Sigmoid colon (tissue), 7 donors: ENCODE measurements around the gene SNF8. TPM values are rescaled to one million over a fixed set of nuclear protein-coding genes. Genes with fewer than 3 reads are reported as not detected.

ENCODE experiments used
- DNase-seq: peaks from one replicate; pipeline ENCODE4 v3.0.0-alpha.2; 2019
- H3K27ac ChIP-seq, 4 donors: fragments of 200-600 bp; sonication (generic); one replicate each; pipeline ENCODE4 v1.5.1; 2016 to 2019; ENCODE audit warnings: mild to moderate bottlenecking in 1 of 4
- H3K27me3 ChIP-seq, 3 donors: fragments of 200-600 bp; sonication (generic); one replicate each; pipeline ENCODE4 v1.5.1; 2019; ENCODE audit warnings: mild to moderate bottlenecking in 1 of 3
- H3K36me3 ChIP-seq, 4 donors: fragments of 200-600 bp; sonication (generic); one replicate each; pipeline ENCODE4 v1.5.1; 2016 to 2019
- H3K4me1 ChIP-seq, 4 donors: fragments of 200-600 bp; sonication (generic); one replicate each; pipeline ENCODE4 v1.5.1; 2017 to 2019
- H3K4me3 ChIP-seq, 4 donors: fragments of 200-600 bp; sonication (generic); one replicate each; pipeline ENCODE4 v1.5.1; 2017 to 2019; ENCODE audit warnings: mild to moderate bottlenecking in 2 of 4, moderate library complexity in 1 of 4
- H3K9me3 ChIP-seq, 4 donors: fragments of 200-600 bp in 3 of 4; sonication (generic) in 3 of 4; one replicate each; pipeline versions ENCODE4 v1.5.1 to v1.6.1; 2013 to 2019
- CTCF ChIP-seq, 4 experiments: fragments of 450-650 bp in 3 of 4; fragments of 200-600 bp in 1 of 4; IDR thresholded peaks; one replicate each; pipeline ENCODE4 v1.5.1; 2016 to 2019; ENCODE audit warnings: antibody characterized with exemption in 4 of 4, mild to moderate bottlenecking in 3 of 4, moderate library complexity in 2 of 4
- EP300 ChIP-seq, 4 donors: sonication (generic); formaldehyde crosslinking; IDR thresholded peaks; one replicate each; pipeline ENCODE4 v1.6.1; 2017; ENCODE audit warnings: antibody characterized with exemption in 4 of 4
- POLR2A ChIP-seq, 2 donors: fragments of 450-650 bp; IDR thresholded peaks; one replicate each; pipeline ENCODE4 v1.6.1; 2016; ENCODE audit warnings: antibody characterized with exemption in 2 of 2, mild to moderate bottlenecking in 2 of 2, moderate library complexity in 2 of 2
- POLR2AphosphoS5 ChIP-seq, 4 donors: sonication (generic); formaldehyde crosslinking; IDR thresholded peaks; one replicate each; pipeline ENCODE4 v1.6.1; 2017; ENCODE audit warnings: antibody characterized with exemption in 4 of 4
- WGBS, 2 donors: extraction: QIAGEN DNeasy Blood & Tissue Kit; methylation state at CpG; one replicate each; pipeline ENCODE4 v1.1.7; 2013; 5-methylcytosine and 5-hydroxymethylcytosine counted together
- intact Hi-C: fragments of 100-400 bp; cut with DNase I; formaldehyde crosslinking; loops from one replicate; pipeline ENCODE4 v1.15.1; 2023
- polyA plus RNA-seq, 3 donors: library from polyadenylated mRNA; stranded (reverse); fragments of 200-250 nt; gene quantifications; one replicate each; pipeline ENCODE4 v1.2.3, GENCODE V29; 2013
- total RNA-seq, 4 donors: library from RNA; depleted of rRNA; stranded (reverse); fragments of >200 nt; gene quantifications; one replicate each; pipeline ENCODE4 v1.1.0, GENCODE V29; 2016
- donor health status: healthy with polysubstance abuse.
- donor health status: Bipolar disorder and iron deficiency.
- donor health status: healthy.

SNF8 gene
- total and polyA plus RNA-seq, 7 donors, result 74.1 to 174 (median 94.5) TPM

GRCh38 chr17:48908047-48908843 lies 36.4 kb downstream of the SNF8 start, which contains the start of gene UBE2Z:
UBE2Z (plus strand) TSS chr17:48908407; CDS start chr17:48908504, 97 bp downstream.
- Histone ChIP-seq H3K36me3 (peaks cover 0 to 27% (median 4%) of the 10 kb centered on the region in 4 donors), H3K4me1 (peaks cover 0 to 46% (median 34%) of the 10 kb centered on the region in 4 donors)

GRCh38 chr17:48907713-48908046 lies 37.0 kb downstream of the SNF8 start:
- TF ChIP-seq POLR2AphosphoS5 (IDR thresholded peaks at IDR 0.05) (no peak), CTCF (IDR thresholded peaks at IDR 0.05) (no peak), EP300 (IDR thresholded peaks at IDR 0.05) (no peak), POLR2A (IDR thresholded peaks at IDR 0.05) (no peak)
- Histone ChIP-seq H3K36me3 (peaks cover 0 to 22% (median 4%) of the 10 kb centered on the region in 4 donors), H3K27me3 (no peaks in the 10 kb centered on the region), H3K4me1 (peaks cover 0 to 46% (median 34%) of the 10 kb centered on the region in 4 donors), H3K4me3 (peak overlapping the region; percentile 81 to 98 (median 90)), H3K9me3 (no peaks in the 10 kb centered on the region), H3K27ac (peak overlapping the region; percentile 85 to 95 (median 93))
- no peak for DNase-seq
- 37 to 44% methylated on average over 2 of the region's 2 CpGs for WGBS, 2 donors
- intact Hi-C loops, result loop anchor here (2.0 to 10.0 kb wide), 2 partner anchors 37 to 287 kb away; partner anchors contain the start of gene SNF8

More at GRCh38 chr17:48908047-48908843, 36.4 kb downstream of the SNF8 start, which contains the start of gene UBE2Z:
- intact Hi-C loops, result loop anchor here (2.0 to 10.0 kb wide), 2 partner anchors 37 to 287 kb away; partner anchors contain the start of gene SNF8
- Histone ChIP-seq H3K9me3 (no peaks in the 10 kb centered on the region), H3K27ac (peak within 1 kb of the TSS; percentile 85 to 95 (median 93)), H3K4me3 (peak within 1 kb of the TSS; percentile 81 to 98 (median 90)), H3K27me3 (no peaks in the 10 kb centered on the region)
- peak; percentile 96 for DNase-seq
- 0% methylated on average over 81 of the region's 81 CpGs for WGBS, 2 donors
- TF ChIP-seq CTCF (IDR thresholded peaks at IDR 0.05), result no peak
- TF ChIP-seq POLR2AphosphoS5 (IDR thresholded peaks at IDR 0.05), result peak; percentile 94 to 97 (median 96)
- peak; percentile 86 to 89 for TF ChIP-seq POLR2A (IDR thresholded peaks at IDR 0.05)
- TF ChIP-seq EP300 (IDR thresholded peaks at IDR 0.05), result no peak

DNA sequence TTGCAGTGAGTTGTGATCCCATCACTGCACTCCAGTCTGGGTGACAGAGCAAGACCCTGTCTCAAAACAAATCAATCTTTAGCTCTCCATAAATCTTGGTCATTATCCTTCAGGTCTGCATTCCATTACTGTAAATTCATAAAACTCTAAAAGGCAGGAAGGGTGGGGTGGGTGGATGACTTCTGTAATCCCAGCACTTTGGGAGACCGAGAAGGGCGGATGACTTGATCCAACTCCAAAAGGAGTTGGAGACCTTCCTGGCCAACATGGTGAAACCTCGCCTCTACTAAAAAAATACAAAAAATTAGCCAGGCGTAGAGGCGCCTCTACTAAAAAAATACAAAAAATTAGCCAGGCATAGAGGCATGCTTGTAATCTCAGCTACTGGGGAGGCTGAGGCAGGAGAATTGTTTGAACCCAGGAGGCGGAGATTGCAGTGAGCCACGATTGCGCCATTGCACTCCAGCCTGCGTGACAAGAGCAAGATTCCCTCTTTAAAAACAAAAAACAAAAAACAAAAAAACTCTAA lies 38.6 kb downstream of the SNF8 start:
- intact Hi-C loops, result loop anchor here (10.0 kb wide), 1 partner anchor 289 kb away; no protein-coding TSS in a partner anchor
- DNase-seq, result no peak
- H3K27ac ChIP-seq, result no peak overlapping the region
- peaks cover 0 to 30% (median 26%) of the 10 kb centered on the region in 4 donors for H3K4me1 ChIP-seq
- no peaks in the 10 kb centered on the region for H3K9me3 ChIP-seq
- 83 to 87% methylated on average over 9 of the region's 9 CpGs for WGBS, 2 donors
- H3K27me3 ChIP-seq, result no peaks in the 10 kb centered on the region
- TF ChIP-seq CTCF (IDR thresholded peaks at IDR 0.05) (no peak), POLR2AphosphoS5 (IDR thresholded peaks at IDR 0.05) (no peak), POLR2A (IDR thresholded peaks at IDR 0.05) (no peak), EP300 (IDR thresholded peaks at IDR 0.05) (no peak)
- no peak overlapping the region for H3K4me3 ChIP-seq
- peaks cover 0 to 11% (median 0%) of the 10 kb centered on the region in 4 donors for H3K36me3 ChIP-seq

GRCh38 chr17:48904428-48904827 lies 40.2 kb downstream of the SNF8 start:
- 71 to 90% methylated on average over 7 of the region's 7 CpGs for WGBS, 2 donors
- intact Hi-C loops, result loop anchor here (10.0 kb wide), 1 partner anchor 290 kb away; no protein-coding TSS in a partner anchor
- no peak for DNase-seq

More at GRCh38 chr17:48904428-48904827, 40.2 kb downstream of the SNF8 start:
- H3K4me1 ChIP-seq, result peaks cover 0 to 13% (median 10%) of the 10 kb centered on the region in 4 donors
- H3K36me3 ChIP-seq, result no peaks in the 10 kb centered on the region
- no peak overlapping the region for H3K27ac ChIP-seq
- H3K27me3 ChIP-seq, result no peaks in the 10 kb centered on the region
- H3K4me3 ChIP-seq, result no peak overlapping the region
- TF ChIP-seq POLR2A (IDR thresholded peaks at IDR 0.05) (no peak), POLR2AphosphoS5 (IDR thresholded peaks at IDR 0.05) (no peak), CTCF (IDR thresholded peaks at IDR 0.05) (no peak), EP300 (IDR thresholded peaks at IDR 0.05) (no peak)
- no peaks in the 10 kb centered on the region for H3K9me3 ChIP-seq
